ENCODE measurements around the gene OR10C1. TPM values are rescaled to one million over a fixed set of nuclear protein-coding genes. Genes with fewer than 3 reads are reported as not detected.

OR10C1 gene, protein sequence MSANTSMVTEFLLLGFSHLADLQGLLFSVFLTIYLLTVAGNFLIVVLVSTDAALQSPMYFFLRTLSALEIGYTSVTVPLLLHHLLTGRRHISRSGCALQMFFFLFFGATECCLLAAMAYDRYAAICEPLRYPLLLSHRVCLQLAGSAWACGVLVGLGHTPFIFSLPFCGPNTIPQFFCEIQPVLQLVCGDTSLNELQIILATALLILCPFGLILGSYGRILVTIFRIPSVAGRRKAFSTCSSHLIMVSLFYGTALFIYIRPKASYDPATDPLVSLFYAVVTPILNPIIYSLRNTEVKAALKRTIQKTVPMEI
- polyA plus RNA-seq (2011; rRNA removed) (not detected in 2 replicates), polyA plus RNA-seq (2017; fragmentation: RNase III; extraction: RNeasy Plus Mini Kit Qiagen cat#74134 plus additional on column Dnase treatment) (not detected in 3 replicates), polyA minus RNA-seq (2011; rRNA and poly(A)+ RNA removed) (not detected in 2 replicates)
- not detected in 2 replicates for polyA plus RNA-seq (2012; cell fraction: cytosol; rRNA removed)
- not detected in 2 replicates for polyA plus RNA-seq (2012; cell fraction: nucleus; rRNA removed)

DNA sequence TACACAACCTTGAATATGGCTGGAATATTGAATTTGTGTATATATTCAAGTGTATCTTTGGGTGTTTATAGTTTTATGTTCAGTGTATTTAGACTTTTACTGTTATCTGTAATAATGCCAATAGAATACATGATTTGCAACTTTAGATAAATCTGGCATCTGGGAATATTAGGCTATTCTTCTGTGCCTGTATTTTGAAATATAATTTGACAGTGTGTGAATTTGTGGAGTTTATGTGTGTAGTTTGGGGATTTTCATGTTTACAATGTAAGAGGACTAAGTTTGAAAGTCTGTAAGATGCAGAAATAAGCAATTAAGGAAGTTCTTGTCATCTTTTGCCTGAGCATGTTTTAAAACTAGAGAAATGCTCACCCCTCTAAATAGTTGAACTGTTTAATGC lies at the start of gene OR10C1:
TSS of gene OR10C1 (plus strand) at position 301 of the 400 bp plus-strand sequence. CDS start 710 bp downstream, outside the sequence.
- no peak within 1 kb of the TSS for H3K27ac ChIP-seq
- H3K4me1 ChIP-seq, result no peaks in the 10 kb centered on the region
- no peak within 1 kb of the TSS for H3K4me2 ChIP-seq
- TF ChIP-seq EHMT2 (IDR thresholded peaks at IDR 0.05; ENCODE audit: low read depth) (no peak), MYC (IDR thresholded peaks at IDR 0.05; ENCODE audit: borderline replicate concordance, low read length) (no peak), KDM1A (IDR thresholded peaks at IDR 0.05; ENCODE audit: low read depth) (no peak), SREBF2 (IDR thresholded peaks at IDR 0.05) (no peak), ESRRA (IDR thresholded peaks at IDR 0.05; ENCODE audit: borderline replicate concordance, low read length) (no peak), JUN (IDR thresholded peaks at IDR 0.05) (no peak), RCOR1 (IDR thresholded peaks at IDR 0.05; ENCODE audit: low read depth, low read length) (no peak), MAFK (IDR thresholded peaks at IDR 0.05; ENCODE audit: partially characterized antibody) (no peak), TP53 (CRISPR knock-in tag; IDR thresholded peaks at IDR 0.05) (no peak), NR3C1 (IDR thresholded peaks at IDR 0.05) (no peak), KDM5A (IDR thresholded peaks at IDR 0.05) (no peak), BHLHE40 (IDR thresholded peaks at IDR 0.05; ENCODE audit: low read depth, low read length) (no peak)
- TF ChIP-seq, protein P1, sequence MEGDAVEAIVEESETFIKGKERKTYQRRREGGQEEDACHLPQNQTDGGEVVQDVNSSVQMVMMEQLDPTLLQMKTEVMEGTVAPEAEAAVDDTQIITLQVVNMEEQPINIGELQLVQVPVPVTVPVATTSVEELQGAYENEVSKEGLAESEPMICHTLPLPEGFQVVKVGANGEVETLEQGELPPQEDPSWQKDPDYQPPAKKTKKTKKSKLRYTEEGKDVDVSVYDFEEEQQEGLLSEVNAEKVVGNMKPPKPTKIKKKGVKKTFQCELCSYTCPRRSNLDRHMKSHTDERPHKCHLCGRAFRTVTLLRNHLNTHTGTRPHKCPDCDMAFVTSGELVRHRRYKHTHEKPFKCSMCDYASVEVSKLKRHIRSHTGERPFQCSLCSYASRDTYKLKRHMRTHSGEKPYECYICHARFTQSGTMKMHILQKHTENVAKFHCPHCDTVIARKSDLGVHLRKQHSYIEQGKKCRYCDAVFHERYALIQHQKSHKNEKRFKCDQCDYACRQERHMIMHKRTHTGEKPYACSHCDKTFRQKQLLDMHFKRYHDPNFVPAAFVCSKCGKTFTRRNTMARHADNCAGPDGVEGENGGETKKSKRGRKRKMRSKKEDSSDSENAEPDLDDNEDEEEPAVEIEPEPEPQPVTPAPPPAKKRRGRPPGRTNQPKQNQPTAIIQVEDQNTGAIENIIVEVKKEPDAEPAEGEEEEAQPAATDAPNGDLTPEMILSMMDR (IDR thresholded peaks at IDR 0.05), result no peak
- TF ChIP-seq, protein P2, sequence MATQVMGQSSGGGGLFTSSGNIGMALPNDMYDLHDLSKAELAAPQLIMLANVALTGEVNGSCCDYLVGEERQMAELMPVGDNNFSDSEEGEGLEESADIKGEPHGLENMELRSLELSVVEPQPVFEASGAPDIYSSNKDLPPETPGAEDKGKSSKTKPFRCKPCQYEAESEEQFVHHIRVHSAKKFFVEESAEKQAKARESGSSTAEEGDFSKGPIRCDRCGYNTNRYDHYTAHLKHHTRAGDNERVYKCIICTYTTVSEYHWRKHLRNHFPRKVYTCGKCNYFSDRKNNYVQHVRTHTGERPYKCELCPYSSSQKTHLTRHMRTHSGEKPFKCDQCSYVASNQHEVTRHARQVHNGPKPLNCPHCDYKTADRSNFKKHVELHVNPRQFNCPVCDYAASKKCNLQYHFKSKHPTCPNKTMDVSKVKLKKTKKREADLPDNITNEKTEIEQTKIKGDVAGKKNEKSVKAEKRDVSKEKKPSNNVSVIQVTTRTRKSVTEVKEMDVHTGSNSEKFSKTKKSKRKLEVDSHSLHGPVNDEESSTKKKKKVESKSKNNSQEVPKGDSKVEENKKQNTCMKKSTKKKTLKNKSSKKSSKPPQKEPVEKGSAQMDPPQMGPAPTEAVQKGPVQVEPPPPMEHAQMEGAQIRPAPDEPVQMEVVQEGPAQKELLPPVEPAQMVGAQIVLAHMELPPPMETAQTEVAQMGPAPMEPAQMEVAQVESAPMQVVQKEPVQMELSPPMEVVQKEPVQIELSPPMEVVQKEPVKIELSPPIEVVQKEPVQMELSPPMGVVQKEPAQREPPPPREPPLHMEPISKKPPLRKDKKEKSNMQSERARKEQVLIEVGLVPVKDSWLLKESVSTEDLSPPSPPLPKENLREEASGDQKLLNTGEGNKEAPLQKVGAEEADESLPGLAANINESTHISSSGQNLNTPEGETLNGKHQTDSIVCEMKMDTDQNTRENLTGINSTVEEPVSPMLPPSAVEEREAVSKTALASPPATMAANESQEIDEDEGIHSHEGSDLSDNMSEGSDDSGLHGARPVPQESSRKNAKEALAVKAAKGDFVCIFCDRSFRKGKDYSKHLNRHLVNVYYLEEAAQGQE (IDR thresholded peaks at IDR 0.05), result no peak
- TF ChIP-seq, protein P3, sequence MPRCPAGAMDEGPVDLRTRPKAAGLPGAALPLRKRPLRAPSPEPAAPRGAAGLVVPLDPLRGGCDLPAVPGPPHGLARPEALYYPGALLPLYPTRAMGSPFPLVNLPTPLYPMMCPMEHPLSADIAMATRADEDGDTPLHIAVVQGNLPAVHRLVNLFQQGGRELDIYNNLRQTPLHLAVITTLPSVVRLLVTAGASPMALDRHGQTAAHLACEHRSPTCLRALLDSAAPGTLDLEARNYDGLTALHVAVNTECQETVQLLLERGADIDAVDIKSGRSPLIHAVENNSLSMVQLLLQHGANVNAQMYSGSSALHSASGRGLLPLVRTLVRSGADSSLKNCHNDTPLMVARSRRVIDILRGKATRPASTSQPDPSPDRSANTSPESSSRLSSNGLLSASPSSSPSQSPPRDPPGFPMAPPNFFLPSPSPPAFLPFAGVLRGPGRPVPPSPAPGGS (IDR thresholded peaks at IDR 0.05), result no peak
- DNase-seq (ENCODE audit: low read depth in 1 of 2, low spot score in 1 of 2), result no peak
- H3K9me3 ChIP-seq, result no peaks in the 10 kb centered on the region
- ChIA-PET CTCF (no interaction called here), POLR2A (no interaction called here)
- no peak for ATAC-seq
- no peak within 1 kb of the TSS for H3K4me3 ChIP-seq
- FAIRE-seq, result no peak

DNA sequence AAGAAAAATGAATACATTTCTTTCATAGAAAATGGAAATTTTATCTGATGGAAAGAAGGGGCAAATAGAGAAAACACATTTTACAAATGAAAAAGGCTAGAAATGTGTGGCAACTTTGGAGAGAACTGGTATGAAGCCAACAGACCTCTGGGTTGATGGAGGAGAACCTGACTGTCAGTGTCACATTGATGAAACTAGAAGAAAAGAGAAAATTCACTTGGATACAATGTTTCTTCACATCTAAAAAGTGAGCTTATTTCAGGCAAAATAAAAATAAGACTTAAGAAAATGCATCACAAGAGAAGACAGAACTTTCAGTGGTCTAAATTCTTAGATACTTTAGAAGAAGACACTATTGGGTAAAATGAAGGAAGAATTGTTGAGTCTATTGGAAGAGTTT lies 43.8 kb upstream of the OR10C1 start, which contains the start of gene OR12D2:
TSS of gene OR12D2 (plus strand) at position 301 of the 400 bp plus-strand sequence. CDS start 1,069 bp downstream, outside the sequence.
- Histone ChIP-seq H3K4me1 (no peaks in the 10 kb centered on the region), H3K4me3 (no peak within 1 kb of the TSS), H3K27ac (no peak within 1 kb of the TSS), H3K9me3 (no peaks in the 10 kb centered on the region), H3K4me2 (no peak within 1 kb of the TSS)
- POLR2A ChIA-PET, result no interaction called here
- no peak for ATAC-seq
- CTCF ChIA-PET, result no interaction called here
- TF ChIP-seq ESRRA (IDR thresholded peaks at IDR 0.05; ENCODE audit: borderline replicate concordance, low read length) (no peak), NR3C1 (IDR thresholded peaks at IDR 0.05) (no peak), RARB (CRISPR knock-in tag; IDR thresholded peaks at IDR 0.05) (no peak), CHD4 (IDR thresholded peaks at IDR 0.05; ENCODE audit: borderline replicate concordance) (no peak), FOSL2 (IDR thresholded peaks at IDR 0.05) (no peak), FOSL2 (CRISPR knock-in tag; IDR thresholded peaks at IDR 0.05) (no peak), EHF (CRISPR knock-in tag; IDR thresholded peaks at IDR 0.05) (no peak), POLR2AphosphoS2 (conservative IDR thresholded peaks at IDR 0.05; ENCODE audit: low read length) (no peak), MAFK (IDR thresholded peaks at IDR 0.05; ENCODE audit: partially characterized antibody) (no peak)
- TF ChIP-seq, protein P3 (IDR thresholded peaks at IDR 0.05), result no peak
- no peak for DNase-seq (ENCODE audit: low read depth in 1 of 2, low spot score in 1 of 2)
- no peak for FAIRE-seq
